Hepatocyte (in vitro differentiated cells): ENCODE data around the gene TCP11L2. TPM values are rescaled to one million over a fixed set of nuclear protein-coding genes. Genes with fewer than 3 reads are reported as not detected.

Source experiments
- DNase-seq: peaks from one replicate; pipeline ENCODE4 v3.0.0-alpha.2; 2016; ENCODE audit warnings: low spot score
- H2AFZ ChIP-seq: fragments of 200-600 bp; sonication (generic); 2 replicates; pipeline ENCODE4 v1.6.0; 2016; ENCODE audit warnings: antibody characterized with exemption, mild to moderate bottlenecking
- H3K27ac ChIP-seq: fragments of 200-600 bp; sonication (generic); 2 replicates; pipeline ENCODE4 v1.5.1; 2016; ENCODE audit warnings: mild to moderate bottlenecking
- H3K27me3 ChIP-seq: fragments of 200-600 bp; sonication (generic); 2 replicates; pipeline ENCODE4 v1.6.1; 2016
- H3K36me3 ChIP-seq: fragments of 200-600 bp; sonication (generic); replicated peaks from 2 replicates; pipeline ENCODE4 v1.5.1; 2016; ENCODE audit warnings: low read depth; ENCODE audit not compliant: insufficient read depth
- H3K4me1 ChIP-seq: fragments of 200-600 bp; sonication (generic); 2 replicates; pipeline ENCODE4 v1.5.1; 2016; ENCODE audit warnings: mild to moderate bottlenecking, moderate library complexity; ENCODE audit not compliant: insufficient read depth
- H3K4me2 ChIP-seq: fragments of 200-600 bp; sonication (generic); 2 replicates; pipeline ENCODE4 v1.6.0; 2016
- H3K4me3 ChIP-seq: fragments of 200-600 bp; sonication (generic); 2 replicates; pipeline ENCODE4 v1.5.1; 2016; ENCODE audit warnings: mild to moderate bottlenecking
- H3K79me2 ChIP-seq: fragments of 200-600 bp; sonication (generic); 2 replicates; pipeline ENCODE4 v1.6.0; 2017; ENCODE audit warnings: mild to moderate bottlenecking
- H3K9me2 ChIP-seq: fragments of 200-600 bp; sonication (generic); replicated peaks from 2 replicates; pipeline ENCODE4 v1.6.0; 2017; ENCODE audit warnings: mild to moderate bottlenecking; ENCODE audit not compliant: insufficient read depth
- H3K9me3 ChIP-seq: fragments of 200-600 bp; sonication (generic); 2 replicates; pipeline ENCODE4 v1.5.1; 2016; ENCODE audit warnings: low read depth, mild to moderate bottlenecking
- H4K20me1 ChIP-seq: fragments of 200-600 bp; sonication (generic); 2 replicates; pipeline ENCODE4 v1.6.0; 2016; ENCODE audit warnings: mild to moderate bottlenecking; ENCODE audit not compliant: insufficient read depth, poor library complexity, severe bottlenecking
- CTCF ChIP-seq: fragments of 200-600 bp; sonication (generic); IDR thresholded peaks from 2 replicates; pipeline ENCODE4 v1.5.1; 2016; ENCODE audit warnings: antibody characterized with exemption, mild to moderate bottlenecking; ENCODE audit not compliant: poor library complexity
- EZH2 ChIP-seq: fragments of 200-600 bp; sonication (generic); IDR thresholded peaks from 2 replicates; pipeline ENCODE4 v1.6.1; 2016; ENCODE audit warnings: antibody characterized with exemption, mild to moderate bottlenecking, borderline replicate concordance
- EZH2phosphoT487 ChIP-seq: fragments of 200-600 bp; sonication (generic); IDR thresholded peaks from one replicate; pipeline ENCODE4 v1.6.1; 2018; ENCODE audit warnings: antibody characterized with exemption, mild to moderate bottlenecking, low read depth, moderate library complexity; ENCODE audit not compliant: unreplicated experiment, severe bottlenecking
- WGBS: methylation state at CpG from one replicate; pipeline ENCODE4 v1.1.6; 2016; ENCODE audit warnings: low lambda C conversion rate; ENCODE audit errors: missing lambda C conversion rate; 5-methylcytosine and 5-hydroxymethylcytosine counted together
- polyA plus RNA-seq: library from polyadenylated mRNA; unstranded; fragments of >200 nt; fragmentation: Nextera tagmentation; extraction: Ambion mirVana; gene quantifications from 2 replicates; pipeline ENCODE4 v1.2.1, GENCODE V29; 2016
- total RNA-seq: library from RNA; depleted of rRNA; stranded (reverse); fragments of >200 nt; gene quantifications from 2 replicates; pipeline ENCODE4 v1.2.3, GENCODE V29; 2014

Gene TCP11L2
- total and polyA plus RNA-seq, 2 experiments from 2014 or later, result 9.6 to 38.4 TPM

- Histone ChIP-seq H3K27ac (no peak overlapping the region), H3K36me3 (no peaks in the 10 kb centered on the region), H2AFZ (no peak overlapping the region), H3K4me3 (no peak overlapping the region), H4K20me1 (no peaks in the 10 kb centered on the region), H3K9me2 (no peaks in the 10 kb centered on the region), H3K79me2 (no peaks in the 10 kb centered on the region), H3K27me3 (no peaks in the 10 kb centered on the region), H3K4me2 (no peak overlapping the region), H3K9me3 (no peaks in the 10 kb centered on the region), H3K4me1 (no peaks in the 10 kb centered on the region)
- no peak for DNase-seq
- WGBS, result 88% methylated on average over 5 of the region's 5 CpGs
- TF ChIP-seq EZH2 (no peak), CTCF (no peak), EZH2phosphoT487 (no peak)
These were observed 84.4 kb downstream of the TCP11L2 start for GRCh38 chr12:106386813-106387535.

- no peaks in the 10 kb centered on the region for H3K36me3 ChIP-seq
- H3K4me3 ChIP-seq, result no peak overlapping the region
- H3K4me1 ChIP-seq, result no peaks in the 10 kb centered on the region
- no peak for DNase-seq
- no peaks in the 10 kb centered on the region for H3K9me2 ChIP-seq
- H3K79me2 ChIP-seq, result no peaks in the 10 kb centered on the region
- TF ChIP-seq CTCF, result no peak
- TF ChIP-seq EZH2phosphoT487, result no peak
- TF ChIP-seq EZH2, result no peak
- 88% methylated on average over 1 of the region's 1 CpG for WGBS
- H2AFZ ChIP-seq, result no peak overlapping the region
- H3K27ac ChIP-seq, result no peak overlapping the region
- H3K4me2 ChIP-seq, result no peak overlapping the region
- H3K9me3 ChIP-seq, result no peaks in the 10 kb centered on the region
- H3K27me3 ChIP-seq, result no peaks in the 10 kb centered on the region
- no peaks in the 10 kb centered on the region for H4K20me1 ChIP-seq
These were observed 85.4 kb downstream of the TCP11L2 start for GRCh38 chr12:106387848-106388377.

GRCh38 chr12:106389151-106389550 lies 86.6 kb downstream of the TCP11L2 start:
- Histone ChIP-seq H3K4me2 (no peak overlapping the region), H3K9me3 (no peaks in the 10 kb centered on the region), H2AFZ (no peak overlapping the region), H3K4me3 (no peak overlapping the region), H3K9me2 (no peaks in the 10 kb centered on the region), H3K79me2 (no peaks in the 10 kb centered on the region), H3K27me3 (no peaks in the 10 kb centered on the region), H3K36me3 (no peaks in the 10 kb centered on the region), H3K4me1 (no peaks in the 10 kb centered on the region), H4K20me1 (no peaks in the 10 kb centered on the region), H3K27ac (no peak overlapping the region)
- DNase-seq, result no peak
- 85% methylated on average over 4 of the region's 4 CpGs for WGBS
- TF ChIP-seq CTCF (no peak), EZH2 (no peak), EZH2phosphoT487 (no peak)
